Thoracic aorta (tissue), 2 donors: Measurements from ENCODE around the gene VEZT. TPM values are rescaled to one million over a fixed set of nuclear protein-coding genes. Genes with fewer than 3 reads are reported as not detected.
A peak's percentile ranks its signal among the peaks of the same experiment; 100 is the strongest.

Experiments used
- ATAC-seq: fragments of 150-250 bp; one replicate; pipeline ENCODE4 v1.8.0; 2017; ENCODE audit warnings: low read depth; ENCODE audit not compliant: insufficient number of reproducible peaks, low FRiP score
- DNase-seq: peaks from one replicate; pipeline ENCODE4 v3.0.0-alpha.2; 2020; ENCODE audit warnings: low spot score
- H3K27ac ChIP-seq, 2 donors: fragments of 200-600 bp; sonication (generic); 1 replicate in 1 of 2; 2 replicates in 1 of 2; pipeline ENCODE4 v1.5.1; 2016; ENCODE audit warnings: mild to moderate bottlenecking in 2 of 2, moderate library complexity in 2 of 2
- H3K27me3 ChIP-seq: fragments of 200-600 bp; sonication (generic); replicated peaks from 2 replicates; pipeline ENCODE4 v1.6.0; 2016; ENCODE audit warnings: mild to moderate bottlenecking; ENCODE audit not compliant: insufficient read depth
- H3K36me3 ChIP-seq: fragments of 200-600 bp; sonication (generic); one replicate; pipeline ENCODE4 v1.5.1; 2016
- H3K4me1 ChIP-seq, 2 donors: fragments of 200-600 bp; sonication (generic); 1 replicate in 1 of 2; 2 replicates in 1 of 2; pipeline versions ENCODE4 v1.5.1 to v1.6.0; 2016; ENCODE audit warnings: low read depth in 2 of 2, mild to moderate bottlenecking in 1 of 2; ENCODE audit not compliant: control insufficient read depth in 1 of 2
- H3K4me3 ChIP-seq: fragments of 200-600 bp; sonication (generic); 2 replicates; pipeline ENCODE4 v1.5.1; 2016; ENCODE audit warnings: mild to moderate bottlenecking
- H3K9me3 ChIP-seq: fragments of 200-600 bp; sonication (generic); 2 replicates; pipeline ENCODE4 v1.5.1; 2016
- total RNA-seq, 2 donors: library from RNA; depleted of rRNA; stranded (reverse); fragments of >200 nt; gene quantifications; one replicate each; pipeline versions ENCODE4 v1.1.0 to v1.2.3, GENCODE V29; 2016
- TF ChIP-seq, protein P1 (sequence below): fragments of 200-600 bp; sonication (generic); IDR thresholded peaks from one replicate; pipeline ENCODE4 v1.5.1; 2019; ENCODE audit warnings: antibody characterized with exemption

VEZT gene
- total RNA-seq, 2 donors from 2014 or later, result 58.3 to 149 TPM

- peak overlapping the region; percentile 21 for H3K4me3 ChIP-seq
- H3K27ac ChIP-seq, result peak overlapping the region in 1 of 2 donors; percentile 20
- no peaks in the 10 kb centered on the region for H3K27me3 ChIP-seq
- TF ChIP-seq, protein P1, sequence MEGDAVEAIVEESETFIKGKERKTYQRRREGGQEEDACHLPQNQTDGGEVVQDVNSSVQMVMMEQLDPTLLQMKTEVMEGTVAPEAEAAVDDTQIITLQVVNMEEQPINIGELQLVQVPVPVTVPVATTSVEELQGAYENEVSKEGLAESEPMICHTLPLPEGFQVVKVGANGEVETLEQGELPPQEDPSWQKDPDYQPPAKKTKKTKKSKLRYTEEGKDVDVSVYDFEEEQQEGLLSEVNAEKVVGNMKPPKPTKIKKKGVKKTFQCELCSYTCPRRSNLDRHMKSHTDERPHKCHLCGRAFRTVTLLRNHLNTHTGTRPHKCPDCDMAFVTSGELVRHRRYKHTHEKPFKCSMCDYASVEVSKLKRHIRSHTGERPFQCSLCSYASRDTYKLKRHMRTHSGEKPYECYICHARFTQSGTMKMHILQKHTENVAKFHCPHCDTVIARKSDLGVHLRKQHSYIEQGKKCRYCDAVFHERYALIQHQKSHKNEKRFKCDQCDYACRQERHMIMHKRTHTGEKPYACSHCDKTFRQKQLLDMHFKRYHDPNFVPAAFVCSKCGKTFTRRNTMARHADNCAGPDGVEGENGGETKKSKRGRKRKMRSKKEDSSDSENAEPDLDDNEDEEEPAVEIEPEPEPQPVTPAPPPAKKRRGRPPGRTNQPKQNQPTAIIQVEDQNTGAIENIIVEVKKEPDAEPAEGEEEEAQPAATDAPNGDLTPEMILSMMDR, result no peak
- no peaks in the 10 kb centered on the region for H3K36me3 ChIP-seq
- DNase-seq (no peak), ATAC-seq (no peak)
- H3K4me1 ChIP-seq, result peaks cover 21 to 55% of the 10 kb centered on the region in 2 donors
- no peaks in the 10 kb centered on the region for H3K9me3 ChIP-seq
Measured at GRCh38 chr12:95200128-95200894, 17.3 kb upstream of the VEZT start.

DNA sequence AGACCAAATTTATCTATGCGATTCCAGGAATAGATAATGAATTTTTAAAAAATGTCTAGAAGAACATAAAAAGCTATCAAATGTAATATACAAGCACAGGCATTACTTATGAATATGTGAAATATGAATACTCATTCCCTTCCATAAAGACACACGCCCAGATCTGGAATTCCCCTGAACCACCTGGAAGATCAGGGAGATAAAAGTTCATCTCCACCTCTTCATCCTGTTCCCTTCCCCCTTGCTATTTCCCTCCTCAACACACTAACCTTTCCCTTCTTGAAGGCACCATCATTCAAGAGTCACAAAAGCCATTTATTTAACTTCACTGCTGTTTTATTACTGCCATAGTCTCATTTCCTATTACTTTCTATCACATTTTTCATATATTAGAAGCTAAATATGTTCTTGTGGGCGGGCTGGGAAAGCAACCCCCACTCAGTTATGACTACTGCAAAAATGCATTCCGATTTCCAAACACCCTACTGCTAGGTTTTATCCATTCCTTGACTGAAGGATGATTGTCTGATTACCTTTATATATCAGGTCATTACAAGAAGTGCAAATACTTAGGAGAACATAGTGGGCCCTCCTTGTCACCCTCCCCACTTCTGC lies 16.4 kb upstream of the VEZT start:
- Histone ChIP-seq H3K4me3 (no peak overlapping the region), H3K4me1 (peaks cover 27 to 64% of the 10 kb centered on the region in 2 donors), H3K27ac (no peak overlapping the region), H3K9me3 (no peaks in the 10 kb centered on the region), H3K27me3 (no peaks in the 10 kb centered on the region), H3K36me3 (no peaks in the 10 kb centered on the region)
- TF ChIP-seq, protein P1, result no peak
- ATAC-seq (no peak), DNase-seq (no peak)

- peaks cover 27 to 69% of the 10 kb centered on the region in 2 donors for H3K4me1 ChIP-seq
- TF ChIP-seq, protein P1, result no peak
- ATAC-seq (no peak), DNase-seq (no peak)
- H3K27ac ChIP-seq, result peak overlapping the region; percentile 7 to 62
- no peaks in the 10 kb centered on the region for H3K9me3 ChIP-seq
- H3K36me3 ChIP-seq, result no peaks in the 10 kb centered on the region
- no peak overlapping the region for H3K4me3 ChIP-seq
- no peaks in the 10 kb centered on the region for H3K27me3 ChIP-seq
Measured at GRCh38 chr12:95202691-95203486, 14.7 kb upstream of the VEZT start.

GRCh38 chr12:95203487-95204030 lies 14.0 kb upstream of the VEZT start:
- Histone ChIP-seq H3K4me1 (peaks cover 27 to 69% of the 10 kb centered on the region in 2 donors), H3K4me3 (no peak overlapping the region), H3K27me3 (no peaks in the 10 kb centered on the region), H3K9me3 (no peaks in the 10 kb centered on the region), H3K36me3 (no peaks in the 10 kb centered on the region), H3K27ac (peak overlapping the region; percentile 62 to 77)
- TF ChIP-seq, protein P1, result no peak
- ATAC-seq (no peak), DNase-seq (no peak)
